Calu3 (cell line): Measurements from ENCODE around the gene EPHA8. TPM values are rescaled to one million over a fixed set of nuclear protein-coding genes. Genes with fewer than 3 reads are reported as not detected.

Experiments
- BruUV-seq: library from RNA; stranded (reverse); fragments of 400-500 nt; replicated peaks from 2 replicates; lab custom pipeline; 2021; lab: Mats Ljungman, UMichigan
- CTCF ChIA-PET: fragments of 300-600 bp; sonication (Branson Sonifier 250); formaldehyde crosslinking; loops from one replicate; lab custom pipeline; 2022; ENCODE audit warnings: antibody characterized with exemption; lab: Charles Lee
- DNase-seq: peaks from one replicate; pipeline ENCODE4 v3.0.0; 2022
- H3K27ac Mint-ChIP-seq: one replicate; pipeline ENCODE4 v1.8.0; 2022; ENCODE audit warnings: mixed read lengths; ENCODE audit not compliant: unreplicated experiment
- H3K27me3 Mint-ChIP-seq: one replicate; pipeline ENCODE4 v1.8.0; 2022; ENCODE audit warnings: mixed read lengths; ENCODE audit not compliant: unreplicated experiment
- H3K36me3 Mint-ChIP-seq: one replicate; pipeline ENCODE4 v1.8.0; 2022; ENCODE audit warnings: mild to moderate bottlenecking, moderate library complexity, mixed read lengths; ENCODE audit not compliant: insufficient read depth, unreplicated experiment
- H3K4me1 Mint-ChIP-seq: one replicate; pipeline ENCODE4 v1.8.0; 2022; ENCODE audit warnings: mild to moderate bottlenecking, low read depth, mixed read lengths; ENCODE audit not compliant: unreplicated experiment
- H3K4me3 Mint-ChIP-seq: one replicate; pipeline ENCODE4 v1.8.0; 2022; ENCODE audit warnings: mild to moderate bottlenecking, low read depth, moderate library complexity, mixed read lengths; ENCODE audit not compliant: unreplicated experiment
- H3K9me3 Mint-ChIP-seq: one replicate; pipeline ENCODE4 v1.8.0; 2022; ENCODE audit warnings: low read depth, mixed read lengths; ENCODE audit not compliant: unreplicated experiment
- intact Hi-C: fragments of 100-400 bp; cut with micrococcal nuclease; formaldehyde crosslinking; loops from one replicate; pipeline ENCODE4 v1.10.0; 2022; ENCODE audit not compliant: unreplicated experiment
- total RNA-seq: library from RNA; stranded (reverse); gene quantifications from 2 replicates; pipeline ENCODE4 v1.2.3, GENCODE V29; 2022
- TF ChIP-seq, protein P1 (sequence below): fragments of 200-600 bp; IDR thresholded peaks from one replicate; pipeline ENCODE4 v1.8.0; 2022; ENCODE audit warnings: antibody characterized with exemption; ENCODE audit not compliant: unreplicated experiment

EPHA8 gene
- total RNA-seq, 1 experiment from 2014 or later: not detected

DNA sequence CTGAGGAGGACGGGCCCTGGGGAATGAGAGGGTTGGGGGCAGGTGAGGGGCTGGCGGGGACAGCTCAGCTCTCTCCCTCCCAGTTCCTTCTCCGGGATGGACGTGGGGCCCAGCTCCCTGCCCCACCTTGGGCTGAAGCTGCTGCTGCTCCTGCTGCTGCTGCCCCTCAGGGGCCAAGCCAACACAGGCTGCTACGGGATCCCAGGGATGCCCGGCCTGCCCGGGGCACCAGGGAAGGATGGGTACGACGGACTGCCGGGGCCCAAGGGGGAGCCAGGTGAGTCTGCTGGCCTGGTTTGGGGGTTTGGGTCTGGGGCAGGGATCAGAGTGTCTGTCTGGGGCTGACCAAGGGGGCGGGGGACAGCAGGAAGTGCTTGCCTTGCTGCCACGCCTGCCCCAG, 80.6 kb downstream of the EPHA8 start:
- no TSS peak for BruUV-seq
- intact Hi-C loops: no loop called here
- Mint-ChIP-seq H3K27me3 (peaks cover 25% of the 10 kb centered on the region), H3K36me3 (no peaks in the 10 kb centered on the region), H3K4me1 (no peaks in the 10 kb centered on the region), H3K9me3 (no peaks in the 10 kb centered on the region), H3K4me3 (no peak overlapping the region), H3K27ac (no peak overlapping the region)
- no peak for DNase-seq
- TF ChIP-seq, protein P1, sequence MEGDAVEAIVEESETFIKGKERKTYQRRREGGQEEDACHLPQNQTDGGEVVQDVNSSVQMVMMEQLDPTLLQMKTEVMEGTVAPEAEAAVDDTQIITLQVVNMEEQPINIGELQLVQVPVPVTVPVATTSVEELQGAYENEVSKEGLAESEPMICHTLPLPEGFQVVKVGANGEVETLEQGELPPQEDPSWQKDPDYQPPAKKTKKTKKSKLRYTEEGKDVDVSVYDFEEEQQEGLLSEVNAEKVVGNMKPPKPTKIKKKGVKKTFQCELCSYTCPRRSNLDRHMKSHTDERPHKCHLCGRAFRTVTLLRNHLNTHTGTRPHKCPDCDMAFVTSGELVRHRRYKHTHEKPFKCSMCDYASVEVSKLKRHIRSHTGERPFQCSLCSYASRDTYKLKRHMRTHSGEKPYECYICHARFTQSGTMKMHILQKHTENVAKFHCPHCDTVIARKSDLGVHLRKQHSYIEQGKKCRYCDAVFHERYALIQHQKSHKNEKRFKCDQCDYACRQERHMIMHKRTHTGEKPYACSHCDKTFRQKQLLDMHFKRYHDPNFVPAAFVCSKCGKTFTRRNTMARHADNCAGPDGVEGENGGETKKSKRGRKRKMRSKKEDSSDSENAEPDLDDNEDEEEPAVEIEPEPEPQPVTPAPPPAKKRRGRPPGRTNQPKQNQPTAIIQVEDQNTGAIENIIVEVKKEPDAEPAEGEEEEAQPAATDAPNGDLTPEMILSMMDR: no peak
- CTCF ChIA-PET: no interaction called here

DNA sequence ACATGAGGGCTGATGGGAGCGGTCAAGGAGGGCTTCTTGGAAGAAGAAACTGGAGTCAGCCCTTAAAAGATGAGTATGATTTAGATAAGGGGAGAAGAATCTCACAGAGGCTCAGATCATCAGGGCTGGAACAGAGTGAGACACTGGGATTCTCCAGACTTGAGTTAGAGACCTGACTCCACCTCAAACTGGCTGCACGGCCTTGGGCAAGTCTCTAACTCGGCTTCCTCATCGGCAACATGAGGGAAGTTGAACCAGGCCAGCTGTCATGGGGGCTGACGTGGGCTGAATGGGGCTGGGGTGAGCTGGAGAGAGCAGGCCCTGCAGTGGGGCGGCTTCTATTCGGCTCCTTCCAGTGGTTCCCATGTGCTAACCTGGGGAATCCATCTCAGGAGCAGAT, 82.6 kb downstream of the EPHA8 start:
- no peak for DNase-seq
- BruUV-seq: no TSS peak
- Mint-ChIP-seq H3K9me3 (no peaks in the 10 kb centered on the region), H3K4me3 (no peak overlapping the region), H3K27ac (no peak overlapping the region), H3K36me3 (no peaks in the 10 kb centered on the region), H3K4me1 (no peaks in the 10 kb centered on the region), H3K27me3 (peaks cover 45% of the 10 kb centered on the region)
- intact Hi-C loops: no loop called here
- TF ChIP-seq, protein P1: no peak
- CTCF ChIA-PET: no interaction called here

DNA sequence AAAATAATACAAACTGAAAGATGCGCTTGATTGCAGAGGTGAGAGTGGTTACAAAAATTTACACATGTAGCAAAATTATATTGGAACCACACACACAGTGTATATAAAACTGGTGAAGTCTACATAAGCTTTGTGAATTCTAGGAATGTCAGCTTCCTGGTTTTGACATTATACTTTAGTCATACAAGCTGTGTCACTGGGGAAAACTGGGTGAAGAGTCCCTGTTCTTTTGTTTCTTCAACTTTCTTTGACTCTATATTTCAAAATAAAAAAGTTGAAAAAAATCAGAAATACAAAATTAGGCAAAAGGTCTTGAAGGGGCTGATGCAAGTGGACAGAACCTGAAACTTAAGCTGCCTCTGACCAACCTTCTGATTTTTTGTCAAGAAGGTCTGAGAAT, 83.1 kb downstream of the EPHA8 start:
- BruUV-seq: no TSS peak
- Mint-ChIP-seq H3K4me1 (no peaks in the 10 kb centered on the region), H3K4me3 (no peak overlapping the region), H3K27me3 (peaks cover 50% of the 10 kb centered on the region), H3K27ac (no peak overlapping the region), H3K9me3 (no peaks in the 10 kb centered on the region), H3K36me3 (no peaks in the 10 kb centered on the region)
- intact Hi-C loops: no loop called here
- TF ChIP-seq, protein P1: no peak
- CTCF ChIA-PET: no interaction called here
- DNase-seq: no peak

DNA sequence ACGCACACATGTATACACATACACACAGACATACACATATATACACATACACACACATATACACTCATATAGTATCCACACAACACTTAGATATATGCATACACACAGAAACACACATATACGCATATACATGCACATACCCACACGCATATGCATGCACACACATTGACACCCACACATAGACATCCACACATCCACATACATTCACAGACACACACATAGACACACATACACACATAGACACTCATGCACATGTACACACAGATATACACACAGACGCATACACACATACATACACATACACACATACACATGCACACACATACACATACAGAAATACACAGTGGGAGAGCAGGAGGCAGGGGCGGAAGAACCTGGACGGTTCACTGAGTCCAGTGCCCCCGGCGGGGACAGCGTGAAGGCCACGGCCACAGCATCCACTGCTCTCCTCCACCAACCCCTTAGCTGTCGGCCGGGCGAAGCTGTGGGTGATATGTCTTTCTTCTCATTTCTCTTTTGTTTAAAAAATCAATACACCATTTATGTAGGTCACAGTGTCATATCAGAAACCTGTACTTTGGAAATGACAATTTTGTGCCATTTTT, 86.9 kb downstream of the EPHA8 start:
- Mint-ChIP-seq H3K4me1 (no peaks in the 10 kb centered on the region), H3K27me3 (peaks cover 78% of the 10 kb centered on the region), H3K9me3 (no peaks in the 10 kb centered on the region), H3K27ac (no peak overlapping the region), H3K4me3 (no peak overlapping the region), H3K36me3 (no peaks in the 10 kb centered on the region)
- DNase-seq: no peak
- intact Hi-C loops: no loop called here
- CTCF ChIA-PET: no interaction called here
- TF ChIP-seq, protein P1: no peak
- BruUV-seq: no TSS peak
